Stimulated activated CD4-positive, alpha-beta T cell treated with anti-CD3 and anti-CD28 coated beads, Interleukin-4, amount 100 ng/mL, for 4 hours (primary cell): ENCODE data around the gene MLYCD.

Experiments used
- DNase-seq, 2 experiments: peaks; one replicate each; pipeline ENCODE4 v3.0.0-alpha.2; 2020

MLYCD gene

DNA sequence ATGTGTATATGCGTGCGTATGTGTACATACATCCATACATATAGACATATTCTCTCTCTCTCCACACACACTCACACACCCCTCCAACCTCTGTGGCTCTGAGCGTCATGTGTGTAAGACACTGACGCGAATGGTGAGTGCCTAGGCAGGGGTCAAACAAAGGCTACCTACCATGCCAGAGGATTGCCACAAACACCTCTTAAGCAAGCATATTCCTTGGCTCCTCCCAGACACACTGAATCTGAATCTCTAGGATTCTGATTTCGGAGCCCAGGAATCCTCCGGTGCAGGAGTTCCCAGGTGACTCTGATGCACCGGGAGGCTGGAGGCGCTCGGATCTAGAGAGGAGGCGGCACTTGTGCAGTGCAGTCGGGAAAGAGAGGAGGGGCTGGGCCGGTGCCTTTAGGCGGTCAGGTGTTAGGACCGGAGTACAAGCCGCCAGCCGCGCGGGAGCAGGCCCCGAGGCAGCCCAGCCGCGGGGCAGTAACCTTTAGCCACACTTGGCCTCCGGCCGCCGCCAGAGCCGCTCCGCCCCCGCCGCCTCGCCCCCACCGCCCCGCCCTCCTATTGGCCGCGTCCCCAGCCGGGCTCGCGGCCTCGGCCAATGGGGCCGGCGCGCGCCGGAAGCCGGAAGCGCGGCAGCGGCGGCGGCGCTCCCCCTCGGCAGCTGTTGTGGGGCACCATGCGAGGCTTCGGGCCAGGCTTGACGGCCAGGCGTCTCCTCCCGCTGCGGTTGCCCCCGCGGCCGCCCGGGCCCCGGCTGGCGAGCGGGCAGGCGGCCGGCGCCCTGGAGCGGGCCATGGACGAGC, at the start of gene MLYCD:
MLYCD (plus strand) TSS at position 653 of the 809 bp plus-strand sequence; CDS start at position 683, 30 bp downstream.
- DNase-seq: peak; percentile 61 to 72

DNA sequence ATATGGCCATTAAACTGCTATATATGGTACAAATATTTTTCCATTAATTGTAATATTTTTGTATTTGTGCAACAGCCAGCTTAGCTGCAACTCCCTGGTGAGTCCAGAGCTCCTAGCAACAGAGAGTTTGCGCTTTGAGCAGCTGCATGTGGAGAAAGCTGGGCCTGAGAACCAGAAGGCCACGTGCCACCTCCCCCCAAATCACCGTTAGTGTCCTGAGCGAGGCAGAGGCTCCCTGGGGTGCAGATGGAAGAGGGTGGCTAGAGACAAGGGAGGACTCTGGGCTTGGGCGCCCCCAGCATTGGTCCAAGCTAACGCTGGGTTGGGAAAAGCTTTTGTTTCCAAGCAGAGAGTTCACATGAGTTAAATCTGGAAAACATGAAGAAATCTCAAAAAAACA, 49.5 kb upstream of the MLYCD start:
- DNase-seq: no peak

DNA sequence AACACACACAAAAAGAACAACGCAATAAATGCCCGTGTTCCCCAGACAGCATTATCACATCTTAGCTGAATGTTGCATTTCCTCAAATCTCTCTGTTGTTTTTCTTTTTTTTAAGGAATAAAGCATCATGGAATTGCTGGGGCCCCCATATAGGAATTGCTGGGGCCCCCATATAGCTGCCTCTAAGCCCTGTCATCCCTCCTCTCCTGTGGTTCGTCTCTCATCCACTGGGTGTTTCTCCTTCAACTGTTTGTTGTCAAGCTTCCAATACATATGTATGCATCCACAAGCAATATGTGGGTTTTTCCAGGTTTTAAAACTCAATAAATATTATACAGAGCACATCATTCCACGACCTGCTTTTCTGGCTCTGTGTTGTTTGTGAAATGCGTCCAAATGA, 48.0 kb upstream of the MLYCD start:
- no peak for DNase-seq

DNA sequence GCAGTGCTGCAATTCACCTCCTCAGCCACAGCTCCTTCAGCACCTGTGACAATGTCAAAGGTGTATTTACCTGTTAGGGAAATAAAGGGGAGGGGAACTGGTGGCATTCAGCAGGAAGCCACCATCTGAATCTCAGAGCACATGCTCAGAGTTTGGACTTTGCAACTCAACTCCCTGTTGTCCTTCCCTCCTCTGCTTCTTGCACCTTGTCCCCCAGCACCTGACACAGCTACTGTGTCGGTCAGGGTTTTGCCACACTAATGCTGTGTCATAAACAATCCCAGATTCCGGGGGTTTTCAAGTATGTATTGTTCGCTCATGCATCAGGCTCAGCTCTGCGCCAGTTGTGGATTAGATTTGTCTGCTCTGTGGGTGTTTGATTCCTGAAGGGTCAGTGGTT, 47.4 kb upstream of the MLYCD start:
- no peak for DNase-seq

DNA sequence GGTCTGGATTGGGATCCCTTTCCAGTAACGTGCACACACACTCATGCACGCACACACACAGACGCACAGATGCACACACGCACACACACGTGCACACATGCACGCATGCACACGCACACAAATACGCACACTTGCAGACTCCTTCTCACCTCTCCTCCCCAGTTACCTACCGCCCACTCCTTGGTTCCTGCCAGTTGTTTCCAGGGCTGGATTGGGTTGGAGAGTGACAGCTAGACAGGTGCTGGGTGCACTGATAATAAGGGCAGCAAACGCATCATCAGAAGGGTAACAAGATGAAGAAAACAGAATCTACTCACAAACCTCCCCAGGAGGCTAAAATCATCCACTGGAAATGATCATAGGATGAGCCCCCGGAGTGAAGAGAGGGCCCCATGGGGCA, 46.1 kb upstream of the MLYCD start:
- no peak for DNase-seq

DNA sequence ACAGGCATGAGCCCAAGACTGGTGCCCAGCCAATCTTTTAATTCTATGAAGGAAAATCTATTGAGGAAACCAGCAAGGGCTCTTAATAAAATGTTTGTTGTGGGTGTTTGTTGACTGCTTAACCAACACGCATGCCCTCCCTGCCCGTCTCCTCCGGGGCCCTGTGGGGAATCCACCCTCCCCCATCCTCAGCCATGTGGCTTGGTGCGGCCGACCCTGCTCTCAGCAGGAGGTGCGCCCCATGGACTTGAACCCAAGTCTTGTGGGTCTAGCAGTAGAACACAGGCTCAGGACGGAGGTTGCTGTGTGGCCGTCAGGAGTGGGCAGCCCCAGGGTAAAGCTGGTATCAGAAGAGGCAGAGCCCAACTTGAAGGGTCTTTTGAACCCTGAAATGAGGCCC, 45.1 kb upstream of the MLYCD start:
- DNase-seq: no peak

DNA sequence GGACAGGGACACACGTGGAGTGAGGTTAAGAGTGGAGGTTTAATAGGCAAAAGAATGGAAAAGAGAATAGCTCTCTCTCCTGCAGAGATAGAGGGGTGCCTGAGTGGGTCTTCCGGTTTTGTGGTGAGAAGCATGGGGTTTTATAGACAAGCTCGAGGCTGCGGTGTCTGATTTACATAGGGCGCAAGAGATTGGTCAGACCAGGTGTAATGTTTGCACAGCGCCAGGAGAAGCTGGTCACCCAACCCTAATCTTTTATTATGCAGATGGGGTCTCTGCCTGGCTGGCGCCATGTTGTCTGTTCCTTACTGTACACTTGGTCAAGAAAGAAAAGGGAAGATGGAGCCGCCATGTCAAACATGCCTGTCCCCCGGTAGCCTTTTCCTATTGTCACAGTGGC, 44.5 kb upstream of the MLYCD start:
- DNase-seq: no peak

DNA sequence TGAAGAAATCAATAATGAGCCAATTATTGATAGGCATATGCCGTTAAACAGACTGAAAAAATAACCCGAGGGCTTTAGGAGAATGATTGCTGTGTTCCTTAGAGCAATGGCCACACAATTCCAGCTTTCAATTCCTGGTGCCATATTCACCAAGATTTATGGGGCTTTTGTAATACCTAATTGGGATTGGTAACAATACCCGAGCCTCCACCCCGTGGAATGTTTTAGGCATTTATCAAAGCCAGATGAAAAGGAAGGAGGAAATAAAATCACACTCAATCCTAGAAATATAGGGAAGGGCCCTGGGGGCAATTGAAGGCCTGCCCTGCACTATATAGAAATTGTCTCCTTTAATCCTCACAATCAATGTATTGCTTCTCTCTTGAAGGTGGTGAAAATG, 42.1 kb upstream of the MLYCD start:
- no peak for DNase-seq

DNA sequence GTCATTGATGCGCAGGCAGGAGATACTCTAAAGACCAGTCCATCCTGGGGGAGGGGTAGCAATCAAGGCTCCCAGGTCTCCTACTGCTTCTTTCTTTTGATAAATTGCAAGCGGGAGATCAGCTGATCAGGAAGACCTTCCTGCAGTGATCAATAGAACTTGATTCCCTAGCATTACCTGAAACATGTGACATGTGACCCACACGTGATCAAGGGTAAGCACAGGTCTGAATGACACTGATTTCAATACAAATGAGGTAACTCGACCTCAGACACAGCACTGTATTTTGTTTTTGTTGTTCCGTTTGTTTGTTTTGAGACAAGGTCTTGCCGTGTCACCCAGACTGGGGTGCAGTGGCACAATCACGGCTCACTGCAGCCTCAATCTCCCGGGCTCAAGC, 39.6 kb upstream of the MLYCD start:
- no peak for DNase-seq

DNA sequence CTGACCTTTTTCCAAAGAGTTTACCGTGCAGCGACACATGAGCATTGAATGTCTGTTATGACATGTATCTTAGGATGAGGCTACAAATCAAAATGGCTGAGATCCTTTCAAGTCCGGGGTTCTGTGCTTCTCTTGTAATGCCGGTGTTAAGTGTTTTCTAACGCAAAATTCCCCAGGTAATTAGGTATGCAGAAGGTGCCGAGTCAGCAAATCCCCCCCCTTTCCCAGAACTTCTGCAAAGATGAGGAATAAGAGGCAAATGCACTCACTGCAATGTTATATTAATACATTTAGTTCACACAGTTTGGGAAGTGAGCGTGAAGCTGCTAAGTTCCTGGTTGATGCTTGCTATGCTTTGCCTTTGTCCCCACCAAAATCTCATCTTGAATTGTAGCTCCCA, 36.3 kb upstream of the MLYCD start:
- no peak for DNase-seq

DNA sequence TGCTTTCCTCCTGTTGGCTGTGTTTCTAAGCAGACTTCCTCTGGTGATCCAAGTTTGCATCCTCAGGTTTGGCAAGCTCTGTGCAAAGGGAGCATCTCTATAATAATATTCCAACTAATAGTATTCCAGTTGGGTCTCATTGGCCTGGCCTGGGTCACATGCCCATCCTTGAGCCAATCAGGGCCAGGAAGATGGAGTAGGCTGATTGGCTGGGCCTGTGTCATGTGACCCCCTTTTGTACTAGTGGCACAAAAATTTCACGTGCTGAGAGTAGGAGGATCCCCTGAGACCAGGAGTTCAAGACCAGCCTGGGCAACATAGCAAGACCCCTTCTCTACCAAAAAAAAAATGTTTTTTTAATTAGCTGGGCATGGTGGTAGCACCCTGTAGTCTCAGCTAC, 35.2 kb upstream of the MLYCD start:
- DNase-seq: no peak

DNA sequence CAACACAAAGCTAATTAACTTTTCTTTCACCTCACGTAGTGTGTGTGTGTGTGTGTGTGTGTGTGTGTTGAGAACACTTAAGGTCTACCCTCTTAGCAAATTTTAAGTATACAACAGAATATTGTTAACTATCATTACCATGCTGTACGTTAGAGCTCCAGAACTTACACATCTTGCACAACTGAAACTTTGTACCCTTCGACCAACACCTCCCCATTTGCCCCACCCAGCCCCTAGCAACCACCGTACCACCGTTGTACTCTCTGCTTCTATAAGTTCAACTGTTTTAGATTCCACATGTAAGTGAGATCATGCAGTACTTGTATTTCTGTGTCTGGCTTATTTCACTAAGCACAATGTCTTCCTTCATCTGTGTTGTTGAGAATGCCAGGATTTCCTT, 28.1 kb upstream of the MLYCD start:
- DNase-seq: no peak

DNA sequence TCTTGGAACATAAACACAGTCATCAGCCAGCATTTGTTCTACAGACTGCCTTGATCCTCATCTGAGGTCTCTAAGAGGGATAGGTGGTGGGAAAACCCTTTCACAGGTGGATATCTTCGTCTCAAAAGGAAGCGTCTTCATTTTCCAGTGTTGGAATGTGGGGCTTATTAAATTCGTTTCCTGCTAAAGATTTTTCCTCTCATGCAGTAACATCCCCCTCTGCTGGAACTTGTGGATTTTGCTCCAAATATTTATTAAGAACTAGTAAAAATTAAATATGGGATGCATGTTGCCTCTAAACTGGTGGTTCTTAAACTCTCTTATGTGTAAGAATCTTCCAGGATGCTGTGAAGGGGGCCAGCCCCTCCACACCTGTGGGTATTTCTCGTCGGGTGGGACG, 20.1 kb upstream of the MLYCD start:
- DNase-seq: no peak

DNA sequence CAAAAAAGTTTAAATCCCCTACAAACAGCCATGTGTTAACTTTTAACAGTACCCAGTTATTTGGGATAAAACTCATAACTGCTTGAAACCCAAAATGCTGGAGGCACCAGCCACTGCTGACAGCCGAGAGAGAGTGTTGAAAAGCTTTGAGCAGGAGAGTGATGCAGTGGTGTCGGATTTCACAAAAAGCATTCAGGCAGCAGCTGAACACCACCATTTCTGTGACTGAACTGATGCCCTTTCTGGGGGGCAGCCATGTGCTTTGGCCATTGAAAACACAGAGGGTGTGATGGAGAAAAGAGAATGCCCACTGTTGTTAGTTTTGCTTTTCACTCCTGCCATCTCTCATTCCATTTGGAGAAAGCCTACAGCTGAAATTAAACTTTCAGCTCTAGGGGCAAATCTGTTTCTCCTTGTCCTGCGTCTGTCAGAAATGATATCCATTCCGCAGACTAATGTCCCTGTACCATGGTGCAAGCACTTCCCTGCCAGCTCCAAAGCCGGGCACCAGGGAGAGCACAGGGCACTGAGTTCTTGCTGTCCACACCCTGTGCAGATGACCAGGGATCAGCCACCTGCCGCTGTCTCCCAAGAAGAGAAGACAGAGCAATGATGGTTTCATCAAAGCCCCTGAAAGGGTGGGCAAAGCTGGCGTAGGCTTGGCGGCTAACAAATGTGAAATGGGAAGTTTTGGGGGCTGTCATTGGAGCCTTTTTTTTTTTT, 16.6 kb upstream of the MLYCD start:
- DNase-seq: no peak

DNA sequence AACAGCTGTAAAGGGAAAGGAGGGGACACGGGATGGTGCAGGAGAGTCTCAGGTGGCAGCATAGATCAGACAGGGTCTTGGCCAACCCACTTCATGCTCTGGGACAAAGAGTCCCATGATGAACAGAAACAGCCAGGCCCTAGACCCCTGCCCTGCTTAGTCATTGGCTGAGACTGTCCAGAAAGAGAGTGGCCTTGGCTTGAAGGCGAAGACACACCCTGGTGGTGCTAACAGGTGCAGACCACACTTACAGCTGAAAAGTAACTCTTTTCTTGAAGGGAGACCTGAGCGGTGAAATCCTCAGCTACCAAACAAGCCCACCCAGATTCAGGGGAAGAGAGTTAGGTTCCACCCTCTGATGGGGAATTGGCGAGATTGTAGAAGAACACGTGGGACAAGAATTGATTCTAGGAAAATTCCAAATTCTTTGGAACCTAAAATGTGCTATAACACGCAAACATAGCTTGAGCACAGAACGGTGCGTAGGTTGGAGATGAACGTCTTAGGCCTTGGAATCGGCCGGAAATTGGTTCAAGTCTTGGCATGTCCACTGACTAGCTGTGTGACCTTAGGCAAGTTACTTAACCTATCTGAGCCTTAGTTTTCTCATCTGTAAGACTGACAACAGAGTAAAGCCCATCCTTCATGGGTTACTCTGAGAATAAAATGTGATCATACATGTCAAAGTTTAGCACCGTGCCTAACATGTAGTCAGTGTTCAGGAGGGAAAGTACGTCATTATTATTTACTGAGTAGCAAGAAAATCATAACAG, 12.5 kb upstream of the MLYCD start:
- DNase-seq: no peak

DNA sequence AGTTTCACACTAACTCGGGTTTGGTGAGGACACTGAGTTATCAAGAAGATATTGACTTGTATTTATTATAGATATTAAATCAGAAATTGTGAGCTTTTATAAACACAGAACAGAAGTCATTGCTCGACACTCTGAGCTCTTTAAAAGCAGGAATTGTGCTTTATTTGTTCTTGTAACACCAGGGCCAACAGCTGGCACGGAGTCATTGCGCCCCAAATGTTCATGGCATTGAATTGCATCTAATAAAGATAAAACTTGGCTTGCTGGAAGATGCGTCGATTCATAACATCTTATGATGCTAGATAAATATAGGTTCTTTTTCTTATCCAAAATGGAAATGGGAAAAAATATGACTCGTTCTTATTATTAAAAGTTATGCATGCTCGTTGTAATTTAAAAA, 11.8 kb upstream of the MLYCD start:
- DNase-seq: no peak

DNA sequence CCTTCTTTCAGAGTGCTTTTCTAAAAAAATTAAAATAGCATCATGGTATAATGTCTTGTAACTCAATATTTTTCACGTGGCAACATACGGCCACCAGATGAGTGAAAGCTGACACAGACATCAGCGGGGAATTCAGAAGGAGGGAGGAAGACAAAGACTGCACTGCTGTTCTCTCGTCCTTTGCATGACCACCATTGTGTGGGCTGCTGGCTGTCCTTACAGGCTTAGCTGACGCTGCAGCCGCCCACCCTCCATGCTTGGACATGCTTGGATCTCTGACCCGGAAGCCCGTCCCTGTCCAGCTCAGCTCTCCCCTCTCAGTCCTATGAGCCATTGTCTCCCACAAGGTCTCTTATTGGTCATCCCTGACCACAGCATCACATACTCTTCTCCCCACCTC, 11.4 kb upstream of the MLYCD start:
- DNase-seq: no peak

DNA sequence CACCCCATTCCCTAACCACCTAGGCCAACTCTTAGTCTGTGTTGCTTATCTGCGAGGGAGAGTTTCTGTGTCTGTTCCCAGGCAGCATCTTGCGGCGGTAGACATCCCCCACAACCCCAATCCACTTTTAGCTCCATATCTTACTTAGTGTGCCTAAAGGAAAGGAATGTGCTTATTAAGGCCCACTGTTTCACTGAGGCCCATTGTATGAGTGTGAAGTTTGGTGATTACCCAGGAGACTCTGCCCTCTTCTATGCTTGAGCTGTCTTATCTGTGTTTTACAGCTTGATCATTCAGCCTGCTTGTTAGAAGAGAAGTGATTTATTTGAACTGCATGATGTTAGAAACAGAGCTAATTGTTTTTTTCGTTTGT, 10.3 kb upstream of the MLYCD start:
- DNase-seq: no peak

DNA sequence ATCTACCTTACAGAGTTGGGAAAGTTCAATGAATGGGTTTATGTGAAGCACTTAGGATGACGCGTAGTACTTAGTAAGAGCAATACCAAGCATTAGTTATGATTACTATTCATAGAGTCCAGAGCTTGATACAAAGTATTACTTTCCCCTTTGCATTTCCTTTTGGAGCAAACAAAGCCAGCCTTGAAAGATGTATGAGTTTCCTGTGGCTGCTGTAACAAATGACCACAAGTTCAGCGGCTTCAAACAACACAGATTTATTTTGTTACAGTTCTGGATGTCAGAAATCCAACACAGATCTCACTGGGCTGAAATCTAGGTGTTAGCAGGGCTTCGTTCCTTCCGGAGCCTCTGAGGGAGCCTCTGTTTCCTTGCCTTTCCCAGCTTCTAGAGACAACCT, 8.6 kb upstream of the MLYCD start:
- DNase-seq: no peak

DNA sequence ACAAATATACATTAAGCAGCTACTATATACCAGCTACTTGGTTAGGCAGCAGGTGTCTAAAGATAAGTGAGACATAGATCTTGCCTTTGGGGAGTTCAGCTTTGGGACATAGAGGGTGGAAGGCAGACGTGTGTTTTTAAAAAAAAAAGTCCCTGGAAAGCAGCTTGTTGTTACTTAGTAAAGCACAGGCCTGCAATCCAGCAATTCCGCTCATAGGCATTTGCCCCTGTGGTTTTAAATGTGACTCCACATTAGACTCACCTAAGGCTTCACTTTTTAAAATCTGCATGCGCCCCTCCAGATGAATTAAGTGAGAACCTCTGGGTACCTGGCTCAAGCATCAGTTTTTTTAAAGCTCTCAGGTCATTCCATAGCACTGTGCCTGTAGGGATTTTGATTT, 7.2 kb upstream of the MLYCD start:
- no peak for DNase-seq

DNA sequence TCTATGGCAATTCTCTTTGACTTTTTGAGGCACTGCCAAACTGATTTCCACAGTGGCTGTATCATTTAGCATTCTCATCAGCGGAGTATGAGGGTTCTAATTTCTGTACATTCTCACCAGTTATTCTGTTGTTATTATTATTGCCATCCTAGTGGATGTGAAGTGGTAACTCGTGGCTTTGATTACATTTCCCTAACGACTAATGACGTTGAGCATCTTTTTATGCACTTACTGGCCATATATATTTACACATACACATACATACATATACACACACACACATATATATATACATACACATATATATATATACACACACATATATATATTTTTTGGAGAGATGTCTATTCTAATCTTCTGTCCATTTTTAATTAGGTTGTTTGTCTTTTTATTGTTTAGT, 3.7 kb upstream of the MLYCD start:
- no peak for DNase-seq

DNA sequence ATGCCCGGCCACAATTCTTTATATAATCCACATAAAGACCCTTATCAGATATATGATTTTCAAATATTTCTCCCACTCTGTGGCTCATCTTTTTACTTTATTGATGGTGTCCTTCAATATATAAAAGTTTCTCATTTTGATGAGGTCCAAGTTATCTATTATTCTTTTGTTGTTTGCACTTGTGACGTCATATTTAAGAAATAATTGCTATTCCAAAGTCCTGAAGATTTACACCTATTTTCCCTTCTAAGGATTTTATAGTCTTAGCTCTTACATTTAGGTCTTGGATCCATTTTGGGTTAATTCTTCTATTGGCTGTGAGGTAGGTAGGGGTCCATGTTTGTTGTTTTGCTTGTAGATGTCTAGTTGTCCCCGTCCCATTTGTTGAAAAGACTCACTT, 3.0 kb upstream of the MLYCD start:
- no peak for DNase-seq

DNA sequence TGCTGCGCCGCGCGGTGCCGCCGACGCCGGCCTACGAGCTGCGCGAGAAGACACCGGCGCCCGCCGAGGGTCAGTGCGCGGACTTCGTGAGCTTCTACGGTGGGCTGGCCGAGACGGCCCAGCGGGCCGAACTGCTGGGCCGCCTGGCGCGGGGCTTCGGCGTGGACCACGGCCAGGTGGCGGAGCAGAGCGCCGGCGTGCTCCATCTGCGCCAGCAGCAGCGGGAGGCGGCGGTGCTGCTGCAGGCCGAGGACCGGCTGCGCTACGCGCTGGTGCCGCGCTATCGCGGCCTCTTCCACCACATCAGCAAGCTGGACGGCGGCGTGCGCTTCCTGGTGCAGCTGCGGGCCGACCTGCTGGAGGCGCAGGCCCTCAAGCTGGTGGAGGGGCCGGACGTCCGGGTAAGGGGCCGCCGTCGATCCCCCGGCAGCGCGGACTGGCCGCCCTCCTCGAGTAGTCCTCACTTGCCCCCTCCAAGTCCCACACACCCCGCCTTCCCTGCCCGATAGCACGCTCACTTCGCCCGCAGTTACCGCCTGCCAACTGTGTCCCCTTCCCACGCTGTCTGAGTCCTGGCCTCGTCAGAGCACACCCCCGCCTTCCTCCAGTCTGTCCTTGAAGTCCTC, 470 bp downstream of the MLYCD start:
- peak; percentile 27 to 62 for DNase-seq

DNA sequence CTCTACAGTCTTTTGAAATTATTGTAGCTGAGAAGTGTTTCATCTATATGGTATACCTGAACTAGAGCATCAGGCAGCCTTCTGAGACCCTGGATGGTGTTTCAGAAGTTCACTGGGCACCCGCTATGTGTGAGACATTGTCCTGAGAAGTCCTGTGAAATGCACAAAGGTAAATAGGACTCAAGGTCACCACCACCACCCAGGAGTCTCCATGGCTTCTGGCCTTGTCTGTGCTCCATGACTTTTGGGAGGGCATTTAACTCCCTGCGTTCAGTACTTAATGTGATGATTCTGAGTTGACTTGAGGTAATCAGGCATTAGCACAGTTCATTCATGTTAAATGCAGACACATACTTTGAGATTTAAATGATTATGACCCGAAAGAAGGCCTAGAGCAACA, 1.1 kb downstream of the MLYCD start:
- no peak for DNase-seq
